ENCODE results near the gene UBE2G2.
A peak's percentile ranks its signal among the peaks of the same experiment; 100 is the strongest.

UBE2G2 gene

DNA sequence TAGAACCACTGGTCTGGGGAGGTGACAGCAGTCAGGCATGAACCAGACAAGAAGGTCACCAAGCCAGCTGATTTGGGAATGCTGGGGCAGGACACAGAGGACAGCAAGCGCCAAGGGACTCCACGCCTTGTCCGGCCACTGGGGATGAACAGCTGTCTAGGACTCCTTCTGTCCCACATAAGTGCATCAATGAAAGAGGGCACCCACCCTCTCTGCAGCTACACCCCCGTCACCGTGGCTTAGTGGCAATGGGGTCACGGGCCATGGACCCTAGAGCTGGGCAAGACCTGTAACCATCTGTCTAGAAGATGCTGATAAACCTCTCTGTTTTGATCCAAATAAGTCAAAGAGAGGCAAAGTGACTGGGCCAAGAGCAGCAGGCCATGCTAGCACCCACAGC lies 16.8 kb downstream of the UBE2G2 start:
- no peak for DNase-seq

DNA sequence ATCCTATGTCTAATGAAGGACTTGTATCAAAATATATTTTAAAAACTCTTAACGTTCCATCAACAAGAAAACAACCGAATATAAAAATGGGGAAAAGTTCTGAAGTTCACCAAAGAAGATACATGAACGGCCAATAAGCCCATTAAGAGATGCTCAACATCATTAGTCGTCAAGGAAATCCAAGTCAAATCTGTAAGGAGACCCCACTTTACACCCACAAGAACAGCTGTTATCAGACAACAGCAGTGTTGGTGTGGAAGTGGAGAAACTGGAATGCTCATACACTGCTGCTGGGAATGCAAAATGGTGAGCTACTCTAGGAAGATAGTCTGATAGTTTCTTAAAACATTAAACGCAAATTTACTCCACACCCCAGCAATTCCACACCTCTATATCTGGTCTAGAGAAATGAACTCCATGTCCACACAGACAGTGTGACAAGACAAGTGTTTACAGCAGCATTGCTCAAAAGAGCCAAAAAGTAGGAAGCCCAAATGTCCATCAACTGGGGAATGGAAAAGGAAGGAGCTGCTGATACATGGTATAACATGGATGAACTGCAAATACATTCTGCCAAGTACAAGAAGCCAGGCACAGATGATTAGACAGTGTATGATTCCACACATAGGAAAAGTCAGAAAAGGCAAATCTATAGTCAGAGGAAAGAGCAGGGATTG lies 18.5 kb downstream of the UBE2G2 start:
- DNase-seq: no peak

DNA sequence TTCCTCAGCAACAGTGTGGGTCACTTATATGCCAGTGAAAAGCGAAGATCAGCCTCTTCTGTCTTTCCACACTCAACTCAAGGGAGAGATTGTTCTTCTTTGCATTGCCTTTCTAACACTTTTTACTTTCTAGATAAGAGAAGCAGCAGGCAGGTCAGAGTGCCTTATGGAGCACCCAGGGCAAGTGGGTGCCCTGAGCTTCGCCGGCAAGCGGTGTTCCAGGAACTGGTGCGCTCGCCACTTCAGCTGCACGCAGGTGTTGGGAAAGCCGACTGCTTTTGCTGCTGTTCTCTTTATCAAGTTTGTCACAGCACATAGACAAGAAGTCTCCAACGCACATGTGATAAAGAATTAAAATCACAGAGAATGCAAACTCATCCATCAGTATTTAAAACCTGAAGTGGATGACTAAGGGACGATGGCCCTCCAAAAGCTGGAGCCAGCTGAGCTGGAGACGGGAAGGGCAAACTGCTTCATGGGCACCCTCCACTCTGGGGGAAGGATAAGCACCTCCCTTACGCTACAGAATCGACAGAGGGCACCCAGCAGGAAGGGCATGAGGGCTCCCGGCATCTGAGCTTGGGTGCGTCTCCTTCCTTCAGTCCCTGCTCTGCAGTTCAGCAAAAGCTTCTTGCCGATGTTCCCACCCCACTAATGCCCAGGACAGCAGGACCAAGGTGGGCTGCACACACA lies 20.7 kb downstream of the UBE2G2 start:
- DNase-seq: no peak

DNA sequence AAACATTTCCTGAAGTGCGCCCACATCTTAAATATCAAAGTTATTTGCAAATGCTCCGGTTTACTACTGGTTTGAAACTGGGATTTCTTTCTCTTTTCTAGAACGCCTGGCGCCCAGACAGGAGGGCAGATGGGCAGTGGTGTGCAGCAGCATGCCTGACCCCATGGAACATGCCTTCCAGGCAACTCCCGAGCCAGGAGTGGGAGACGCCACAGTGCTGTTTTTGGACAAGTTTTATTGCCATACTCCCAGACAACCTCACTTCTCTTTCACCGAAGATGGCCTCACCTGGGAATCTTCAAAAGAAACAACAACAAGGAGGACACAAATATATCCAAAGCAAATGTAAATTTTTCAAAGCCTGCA lies 21.5 kb downstream of the UBE2G2 start:
- DNase-seq: no peak

DNA sequence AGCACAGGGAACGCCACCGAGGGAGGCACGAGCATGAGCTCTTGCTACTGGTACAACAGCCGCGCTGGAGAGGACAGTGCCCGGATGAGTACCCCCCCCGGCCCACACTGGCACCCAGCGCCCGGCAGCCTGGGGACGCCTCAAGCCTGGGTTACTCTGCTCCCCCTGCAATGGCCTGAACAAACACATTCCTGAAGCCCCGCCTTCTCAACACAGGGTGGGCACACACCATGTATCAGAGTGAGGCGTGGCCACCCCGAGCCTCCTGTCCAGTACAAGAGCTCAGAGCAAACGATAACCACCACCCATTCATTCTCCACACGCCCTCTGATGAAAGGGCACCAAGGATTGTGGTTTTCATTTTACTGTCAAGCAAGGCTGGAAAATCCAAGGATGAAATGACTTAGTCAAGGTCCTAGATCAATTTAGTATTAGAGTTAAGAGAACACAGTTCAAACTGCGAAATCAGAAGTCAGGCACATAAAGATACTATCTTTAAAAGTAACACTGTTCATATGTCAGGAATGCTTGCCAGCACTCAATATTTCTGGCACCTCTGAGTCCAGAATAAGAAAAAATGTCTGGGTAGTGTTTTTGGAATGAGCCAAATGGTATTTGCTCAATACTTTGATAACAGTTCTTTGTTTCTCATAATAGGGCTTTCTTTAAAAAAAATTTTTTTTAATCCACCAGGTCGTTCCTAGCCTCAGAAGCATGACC lies 22.0 kb downstream of the UBE2G2 start:
- DNase-seq: no peak

DNA sequence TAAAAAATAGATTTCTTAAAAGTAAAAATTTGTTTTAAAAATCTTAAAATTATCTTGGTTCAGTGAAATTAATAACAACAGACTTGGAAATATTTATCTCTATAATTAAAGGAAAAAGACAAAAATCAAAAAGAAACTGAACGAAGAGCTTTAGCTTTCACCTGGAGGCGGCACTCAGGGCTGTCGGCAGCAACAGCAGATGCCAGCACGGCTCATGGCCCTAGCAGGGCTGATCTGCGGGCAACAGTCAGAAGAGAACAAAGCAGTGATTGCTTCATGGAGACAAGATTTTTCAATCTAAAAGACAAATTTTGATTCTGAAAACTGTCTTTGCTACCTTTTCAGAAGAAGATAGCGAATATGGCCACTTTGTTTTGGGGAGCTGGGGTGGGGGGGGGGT lies 22.6 kb downstream of the UBE2G2 start:
- DNase-seq: no peak

DNA sequence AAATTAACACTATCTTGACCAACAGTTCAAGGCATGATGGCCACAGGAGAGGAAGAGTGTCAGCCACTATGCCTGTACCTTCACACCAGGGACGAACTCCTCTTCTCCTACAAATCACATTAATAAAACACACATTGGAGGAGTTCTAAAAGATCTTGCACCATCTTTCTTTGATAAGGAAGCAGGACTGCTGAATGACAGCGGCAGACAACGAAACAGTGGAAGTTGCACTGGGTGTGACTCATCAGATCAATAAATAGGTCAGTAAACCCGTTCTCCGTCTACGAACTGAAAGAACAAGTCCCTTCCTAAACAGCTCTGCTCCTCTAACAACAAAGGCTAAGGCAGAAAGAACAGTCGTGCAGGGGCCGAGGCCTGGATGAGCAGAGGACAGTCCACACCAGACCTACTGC lies 23.1 kb downstream of the UBE2G2 start:
- DNase-seq: no peak

DNA sequence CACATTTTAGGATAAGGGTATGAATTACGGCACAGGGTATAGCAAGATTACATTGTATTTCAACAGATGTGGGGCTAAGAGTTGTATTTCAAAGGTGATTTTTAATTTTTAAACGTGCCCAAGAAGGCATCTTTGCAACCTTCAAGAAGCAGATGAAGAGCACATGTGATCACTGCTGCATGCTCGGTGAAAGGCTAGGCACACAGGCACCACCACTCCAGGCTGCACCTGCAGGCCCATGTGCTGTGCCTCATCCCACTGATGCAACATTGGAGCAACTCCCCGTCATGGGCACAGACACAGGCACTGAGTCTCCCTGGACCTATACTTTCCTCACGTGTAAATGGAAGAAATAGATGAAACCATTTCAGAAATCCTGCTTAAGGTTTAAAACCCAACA lies 23.5 kb downstream of the UBE2G2 start:
- DNase-seq: peak in 1 of 2 experiments; percentile 14

DNA sequence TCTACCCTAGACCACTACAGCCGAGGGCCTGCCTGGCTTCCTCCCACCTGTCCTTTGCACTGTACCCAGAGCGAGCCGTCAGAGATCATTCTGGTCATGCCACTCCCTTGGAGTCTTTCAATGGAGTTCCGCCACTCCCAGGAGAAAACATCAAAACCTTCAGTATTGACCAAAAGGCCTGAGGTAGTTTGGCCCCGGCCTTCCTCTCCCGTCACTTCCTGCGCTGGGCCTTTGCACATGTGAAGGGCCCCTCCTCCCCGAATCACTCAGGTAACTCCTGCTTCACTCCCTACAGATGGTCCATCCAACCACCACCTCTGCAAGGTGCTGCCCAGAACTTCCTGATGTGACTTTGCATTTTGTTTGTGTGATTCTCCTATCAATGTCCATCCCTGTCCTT lies 26.6 kb downstream of the UBE2G2 start:
- DNase-seq: no peak

DNA sequence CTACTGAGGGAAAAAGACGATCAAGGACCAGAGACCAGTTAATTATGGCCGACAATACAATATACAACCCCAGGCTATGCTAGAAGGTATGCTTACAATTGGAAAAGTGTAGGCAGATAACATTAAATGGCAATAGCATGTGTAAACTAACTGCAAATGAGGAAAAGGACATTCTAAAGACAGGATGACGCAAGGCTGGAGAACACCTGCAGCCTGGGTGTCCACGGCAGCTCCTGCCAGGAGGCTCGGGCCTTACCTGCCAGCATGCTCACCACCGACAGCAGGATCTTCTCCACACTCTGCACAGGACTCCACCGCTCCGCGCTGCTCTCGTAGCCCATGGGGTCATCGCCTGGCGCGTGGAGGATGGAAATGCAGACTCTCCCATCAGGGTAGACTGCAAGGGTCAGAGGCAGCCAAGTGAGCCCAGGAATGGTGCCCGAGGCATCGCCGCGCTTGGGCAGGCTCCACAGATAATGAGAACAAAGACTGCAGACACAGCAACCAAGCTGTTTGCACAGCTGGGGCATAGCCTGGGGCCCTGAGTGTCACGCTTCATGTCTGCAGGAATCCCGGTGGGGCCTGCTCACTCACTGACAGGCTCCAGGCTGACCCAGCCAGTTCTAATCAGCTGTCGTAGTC lies 28.2 kb downstream of the UBE2G2 start:
- peak in 1 of 2 experiments; percentile 3 for DNase-seq

DNA sequence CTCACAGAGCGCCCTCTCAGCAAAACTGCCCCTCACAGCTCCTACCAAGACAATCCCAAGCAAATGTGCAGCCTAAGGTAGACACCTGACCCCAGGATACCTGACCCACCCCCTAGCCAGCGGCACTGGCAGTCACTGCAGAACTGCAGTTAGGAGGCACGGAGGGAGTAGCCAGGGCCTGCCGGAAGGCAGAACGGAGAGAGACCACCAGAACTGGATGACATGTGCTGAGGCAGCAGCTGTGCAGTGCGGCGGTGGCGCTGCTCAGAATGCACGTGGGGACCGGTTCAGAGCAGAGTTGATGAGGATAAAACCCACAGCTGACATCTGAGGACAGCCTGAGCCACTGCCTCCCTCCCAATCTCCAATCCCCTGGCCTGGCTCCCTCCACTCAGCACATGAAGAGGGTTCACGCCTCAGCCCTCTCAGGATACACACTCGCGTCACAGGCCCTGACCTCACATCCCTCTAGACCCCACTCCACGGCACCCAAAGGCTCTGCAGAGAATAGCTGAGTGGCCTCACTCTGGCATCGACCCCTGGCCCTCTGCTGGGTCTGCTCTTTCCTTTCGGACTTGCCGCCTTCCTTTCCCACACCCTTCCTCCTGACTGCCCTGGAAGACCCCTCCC lies 29.6 kb downstream of the UBE2G2 start:
- no peak for DNase-seq

DNA sequence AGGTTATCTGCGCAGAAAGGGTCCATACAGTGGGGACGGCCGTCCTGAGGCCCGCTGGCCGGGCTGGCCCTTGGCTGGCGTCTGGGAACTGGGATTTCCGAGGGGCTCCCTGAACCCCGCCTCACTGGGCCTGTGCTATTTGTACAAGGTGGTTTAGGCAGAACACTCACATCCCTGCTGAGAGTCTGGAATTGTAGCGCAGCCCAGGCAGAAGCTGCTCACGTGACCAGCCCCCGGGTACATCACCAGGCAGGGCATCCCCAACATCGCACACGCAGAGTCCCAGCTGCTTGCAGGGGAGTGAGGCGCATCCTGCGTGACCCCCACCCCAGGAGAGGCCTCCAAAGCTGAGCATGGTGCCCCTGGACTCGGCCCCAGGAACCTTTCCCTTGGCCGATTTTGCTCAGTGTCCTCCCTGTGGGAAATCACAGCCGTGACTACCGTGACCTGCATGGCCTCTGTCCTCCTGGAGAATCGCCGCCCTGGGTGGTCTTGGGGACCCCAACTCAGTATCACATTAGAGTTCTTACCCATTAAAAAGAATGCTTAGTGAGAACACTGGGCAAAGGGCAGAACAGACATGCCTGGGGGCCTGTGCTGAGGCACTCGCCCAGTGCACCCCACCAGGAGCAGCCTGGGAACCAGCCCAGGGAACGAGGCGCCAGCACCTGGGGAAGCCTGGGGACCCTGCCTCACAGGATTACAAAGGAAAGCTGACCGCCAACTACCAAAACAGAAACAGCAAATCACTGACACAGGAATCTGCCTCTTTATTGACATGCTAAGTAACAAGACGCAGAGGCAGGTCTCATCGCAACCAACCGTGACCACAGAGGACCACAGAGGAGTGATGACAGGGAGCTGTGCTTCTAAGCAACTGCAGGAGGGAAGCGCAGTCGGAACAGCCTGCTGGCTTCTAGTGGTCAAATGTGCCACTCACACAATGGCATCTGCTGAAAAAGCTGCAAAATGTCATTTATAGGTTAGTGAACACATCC lies 33.5 kb downstream of the UBE2G2 start:
- DNase-seq: no peak

DNA sequence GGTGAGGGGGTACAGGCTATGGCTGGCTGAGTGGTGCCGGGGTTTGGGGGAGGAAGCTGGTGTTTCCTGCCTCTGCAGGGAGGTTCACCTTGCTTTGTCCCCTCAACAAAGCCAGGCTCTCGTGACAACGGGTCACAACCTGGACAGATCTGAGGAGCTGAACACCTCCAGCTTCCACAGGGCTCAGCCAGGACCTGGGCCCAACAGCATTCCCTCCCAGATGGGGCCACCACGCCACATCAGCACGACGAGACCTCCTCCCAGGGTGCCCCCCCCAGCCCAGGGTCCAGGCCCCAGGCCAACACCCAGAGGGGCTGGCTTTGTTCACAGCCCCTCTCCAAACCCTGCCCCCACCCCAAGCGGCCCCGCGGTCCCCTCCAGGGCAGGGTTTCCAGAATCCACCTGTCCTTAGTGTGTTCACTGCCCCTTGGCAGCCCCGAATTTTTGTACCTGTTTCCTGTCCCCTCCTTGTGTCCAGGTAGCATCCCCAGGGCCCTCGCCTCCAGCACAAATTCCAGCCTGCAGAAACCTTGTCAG lies 34.7 kb downstream of the UBE2G2 start:
- DNase-seq: no peak

DNA sequence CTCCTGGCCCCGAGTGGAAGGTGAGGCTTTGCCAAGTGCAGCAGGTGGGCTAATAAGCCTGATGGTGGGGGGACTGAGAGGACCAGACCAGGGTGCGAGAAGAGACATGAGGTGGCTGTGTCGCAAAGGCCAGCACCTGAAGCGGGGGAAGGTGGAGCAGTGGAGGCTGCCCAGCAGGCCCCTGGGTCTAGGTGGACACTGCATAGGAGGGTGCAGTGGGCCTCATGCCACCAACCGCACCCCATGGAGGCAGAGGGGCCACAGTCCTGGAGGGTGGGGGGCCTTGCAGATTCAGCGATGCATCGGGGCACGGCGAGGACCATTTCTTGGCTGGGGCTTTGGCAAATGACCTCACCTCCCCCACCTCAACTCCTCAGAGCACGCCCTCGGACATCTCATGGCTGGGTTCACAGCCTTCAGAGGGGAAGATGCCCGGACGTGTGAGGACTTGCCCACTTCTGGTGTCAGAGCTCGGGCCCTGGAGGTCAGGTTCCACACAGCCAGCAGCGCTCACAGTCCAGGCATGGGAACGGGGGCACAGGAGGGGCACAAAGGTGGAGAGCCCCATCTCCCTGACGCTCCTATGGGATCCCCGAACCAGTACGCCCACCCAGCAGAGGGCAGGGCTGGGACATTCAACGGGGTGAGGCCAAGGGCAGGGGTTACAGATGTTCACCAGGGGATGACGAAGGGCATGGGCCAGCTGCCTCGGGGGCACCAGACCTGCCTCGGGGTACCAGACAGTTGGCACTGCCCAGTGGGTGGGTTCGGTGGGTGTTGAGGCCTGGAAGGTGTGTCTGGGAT lies 35.4 kb downstream of the UBE2G2 start:
- no peak for DNase-seq

DNA sequence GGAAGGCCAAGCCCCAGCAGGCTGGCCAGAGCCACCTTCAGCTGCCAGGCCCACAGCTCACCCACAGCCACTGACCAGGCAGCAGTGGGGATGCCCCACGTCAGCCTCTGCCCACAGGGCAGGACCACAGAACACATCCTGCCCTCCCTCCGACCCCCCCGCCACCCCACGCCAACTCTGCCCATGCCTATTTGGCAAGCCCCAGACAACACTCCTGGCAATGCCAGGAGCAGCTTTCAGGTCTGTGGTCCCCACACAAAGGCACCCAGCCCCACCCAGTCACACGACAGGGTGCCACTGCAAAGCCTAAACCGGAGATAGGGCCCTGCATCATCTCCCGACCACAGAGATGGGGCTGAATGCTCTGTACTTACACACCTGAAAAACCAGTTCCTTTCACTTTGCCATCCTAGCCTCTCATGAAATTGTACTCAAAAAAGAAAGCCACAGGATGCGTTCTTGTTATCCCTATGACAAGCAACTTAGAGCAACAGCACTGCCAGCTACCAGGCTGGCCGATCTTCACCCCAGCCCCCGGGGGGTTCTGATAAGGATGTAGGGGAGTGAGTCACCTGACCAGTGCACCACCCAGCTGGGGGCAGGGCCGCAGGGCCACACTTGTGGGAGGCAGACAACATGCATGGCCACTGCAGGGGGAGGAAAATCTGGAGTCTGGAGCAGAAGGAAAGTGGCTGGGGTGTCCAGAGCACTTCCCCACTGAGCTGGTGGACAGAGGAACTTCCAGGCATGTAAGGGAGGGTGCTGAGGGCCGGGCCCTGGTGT lies 36.2 kb downstream of the UBE2G2 start:
- DNase-seq: no peak

DNA sequence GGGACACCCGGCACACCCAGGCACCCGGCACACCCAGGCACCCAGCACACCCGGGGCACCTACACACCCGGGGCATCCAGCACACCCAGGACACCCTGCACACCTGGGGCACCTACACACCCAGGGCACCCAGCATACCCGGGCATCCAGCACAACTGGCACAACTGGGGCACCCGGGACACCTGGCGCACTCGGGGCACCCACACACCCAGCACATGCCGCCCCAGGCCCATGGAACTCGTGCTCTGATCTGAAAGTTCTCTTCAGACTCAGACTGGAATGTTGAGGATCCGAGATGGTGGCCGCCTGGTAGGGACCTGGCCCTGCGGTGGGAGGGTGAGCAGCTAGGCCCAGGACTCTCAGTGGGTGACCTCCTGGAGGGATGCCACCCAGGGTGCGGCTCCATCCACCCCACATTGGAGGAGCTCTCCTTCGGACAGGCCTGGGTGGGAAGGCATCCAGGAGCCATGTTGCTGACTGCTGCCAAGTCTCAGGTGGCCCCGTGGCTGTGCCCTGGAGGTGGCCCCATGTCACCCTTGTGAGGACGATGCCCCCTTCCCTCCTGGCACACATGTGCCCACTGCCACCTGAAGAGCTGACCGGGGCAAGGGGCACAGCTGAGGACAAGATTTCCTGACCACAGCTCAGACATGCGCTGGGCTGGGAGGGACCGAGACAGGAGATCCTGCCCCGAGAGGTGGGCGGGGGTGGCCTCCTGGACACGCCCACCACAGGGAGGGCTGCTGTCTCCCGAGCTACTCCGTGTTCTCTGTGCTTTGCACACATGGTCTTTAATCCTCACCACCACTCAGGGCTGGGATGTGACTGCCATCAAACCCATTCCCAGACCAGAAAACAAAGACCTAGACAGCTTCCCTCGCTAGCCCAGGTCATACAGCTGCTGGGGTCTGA lies 37.0 kb downstream of the UBE2G2 start:
- no peak for DNase-seq

DNA sequence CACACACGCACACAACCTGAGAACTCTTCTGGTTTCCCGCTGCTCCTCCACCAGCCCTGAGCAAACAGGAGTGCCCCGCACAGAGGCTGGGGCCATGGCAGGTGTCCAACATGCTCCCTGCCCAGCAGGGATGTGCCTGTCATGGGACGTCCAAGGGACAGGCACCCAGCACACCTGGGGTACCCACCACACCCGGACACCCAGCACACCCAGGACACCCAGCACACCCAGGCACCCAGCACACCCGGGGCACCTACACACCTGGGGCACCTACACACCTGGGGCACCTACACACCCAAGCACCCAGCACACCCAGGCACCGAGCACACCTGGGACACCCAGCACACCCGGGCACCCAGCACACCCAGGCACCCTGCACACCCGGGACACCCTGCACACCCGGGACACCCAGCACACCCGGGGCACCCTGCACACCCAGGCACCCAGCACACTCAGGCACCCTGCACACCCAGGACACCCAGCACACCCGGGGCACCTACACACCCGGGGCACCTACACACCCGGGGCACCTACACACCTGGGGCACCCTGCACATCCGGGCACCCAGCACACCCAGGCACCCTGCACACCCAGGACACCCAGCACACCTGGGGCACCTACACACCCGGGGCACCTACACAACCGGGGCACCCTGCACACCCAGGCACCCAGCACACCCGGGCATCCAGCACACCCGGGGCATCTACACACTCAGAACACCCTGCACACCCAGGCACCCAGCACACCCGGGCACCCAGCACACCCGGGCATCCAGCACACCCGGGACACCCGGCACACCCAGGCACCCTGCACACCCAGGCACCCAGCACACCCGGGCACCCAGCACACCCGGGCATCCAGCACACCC lies 37.9 kb downstream of the UBE2G2 start:
- DNase-seq: no peak

DNA sequence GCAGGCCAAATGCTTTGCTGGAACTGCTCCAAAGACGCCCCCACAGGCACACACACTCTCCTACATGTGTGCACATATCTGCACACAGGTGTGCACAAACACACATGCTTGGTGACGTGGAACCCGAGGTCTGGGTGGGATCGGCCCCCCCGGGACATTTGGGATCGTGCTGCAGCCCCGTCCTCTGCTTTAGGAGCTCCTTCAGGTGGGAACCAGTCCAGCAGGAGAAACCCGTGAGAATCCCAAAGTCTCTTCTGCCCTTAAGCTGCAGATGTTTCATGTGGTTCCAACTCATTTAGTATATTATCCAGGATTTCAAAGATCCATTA lies 38.6 kb downstream of the UBE2G2 start:
- no peak for DNase-seq

Data from NCI-H1930 (cell line).